Measurements from ENCODE around the gene OGFOD3. TPM values are rescaled to one million over a fixed set of nuclear protein-coding genes. Genes with fewer than 3 reads are reported as not detected.

Gene OGFOD3
- total and polyA plus RNA-seq, 2 experiments from 2014 or later, result 38.1 to 44.7 TPM

- Histone ChIP-seq H3K9me2 (ENCODE audit: insufficient read depth) (no peaks in the 10 kb centered on the region), H3K9me3 (ENCODE audit: low read depth) (no peaks in the 10 kb centered on the region), H3F3A (ENCODE audit: insufficient read depth) (no peaks in the 10 kb centered on the region), H3K27ac (no peak overlapping the region), H3K4me1 (ENCODE audit: insufficient read depth) (no peaks in the 10 kb centered on the region), H3K4me3 (no peak overlapping the region), H3K27me3 (replicated peaks; ENCODE audit: insufficient read depth) (no peaks in the 10 kb centered on the region; the same call in 1 of the 2 replicates), H3K9ac (no peak overlapping the region), H3K36me3 (ENCODE audit: low read depth) (no peaks in the 10 kb centered on the region), H3K79me2 (ENCODE audit: insufficient read depth) (no peaks in the 10 kb centered on the region), H4K20me1 (ENCODE audit: insufficient read depth) (no peaks in the 10 kb centered on the region), H3K4me2 (ENCODE audit: unreplicated experiment) (no peak overlapping the region), H2AFZ (no peak overlapping the region)
- DNase-seq, result no peak
- 64 to 65% methylated on average over 20 of the region's 20 CpGs for WGBS, 2 experiments (ENCODE audit: low coverage in 1 of 2, low lambda C conversion rate in 2 of 2, missing lambda C conversion rate in 2 of 2)
- in situ Hi-C loops (cut with MboI), result loop anchor here (10.0 kb wide), 1 partner anchor 58 kb away; the partner anchor contains the start of genes HEXD and OGFOD3
- TF ChIP-seq EZH2 (IDR thresholded peaks at IDR 0.05; ENCODE audit: insufficient read depth, poor library complexity, severe bottlenecking) (no peak), EZH2phosphoT487 (IDR thresholded peaks at IDR 0.05; ENCODE audit: insufficient read depth, low read depth) (no peak)
These were observed 61.5 kb downstream of the OGFOD3 start for GRCh38 chr17:82356845-82357355.

DNA sequence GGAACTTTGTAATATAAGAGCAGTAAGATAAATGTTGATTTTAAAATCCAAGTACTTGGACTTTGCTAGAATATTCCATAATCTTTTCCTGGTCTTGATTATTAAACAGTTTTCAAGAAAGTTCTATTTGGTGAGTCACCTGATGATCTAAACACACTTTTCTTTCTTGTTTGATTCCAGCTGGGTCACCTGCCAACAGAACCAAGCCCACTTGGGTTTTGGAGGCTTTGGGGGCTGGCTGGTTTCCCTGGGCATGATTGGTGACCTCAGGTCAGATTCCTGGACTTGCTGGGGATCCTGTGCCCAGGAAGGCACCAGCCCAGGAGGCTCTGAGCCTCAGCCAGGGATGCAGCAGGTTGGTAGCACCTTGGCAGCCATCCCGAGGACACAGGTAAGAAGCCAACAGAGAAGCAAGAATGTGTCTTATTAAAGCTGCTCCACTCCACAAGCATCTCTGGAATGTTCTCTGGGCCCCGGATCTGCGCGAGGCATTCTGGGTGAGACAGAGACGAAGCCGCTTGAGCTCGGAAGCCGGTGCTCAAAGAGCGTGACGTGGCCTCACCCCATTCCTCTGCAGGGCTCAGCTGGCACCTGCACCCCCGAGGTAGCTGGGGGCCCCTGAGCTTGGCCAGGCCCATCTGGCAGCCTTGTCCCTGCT, 62.5 kb downstream of the OGFOD3 start:
- Histone ChIP-seq H3K4me3 (no peak overlapping the region), H2AFZ (no peak overlapping the region), H3K9me3 (ENCODE audit: low read depth) (no peaks in the 10 kb centered on the region), H3K4me2 (ENCODE audit: unreplicated experiment) (no peak overlapping the region), H3K27ac (no peak overlapping the region), H4K20me1 (ENCODE audit: insufficient read depth) (no peaks in the 10 kb centered on the region), H3F3A (ENCODE audit: insufficient read depth) (no peaks in the 10 kb centered on the region), H3K9me2 (ENCODE audit: insufficient read depth) (no peaks in the 10 kb centered on the region), H3K4me1 (ENCODE audit: insufficient read depth) (no peaks in the 10 kb centered on the region), H3K36me3 (ENCODE audit: low read depth) (no peaks in the 10 kb centered on the region), H3K9ac (no peak overlapping the region), H3K79me2 (ENCODE audit: insufficient read depth) (no peaks in the 10 kb centered on the region), H3K27me3 (replicated peaks; ENCODE audit: insufficient read depth) (no peaks in the 10 kb centered on the region; the same call in 1 of the 2 replicates)
- WGBS, 2 experiments (ENCODE audit: low coverage in 1 of 2, low lambda C conversion rate in 2 of 2, missing lambda C conversion rate in 2 of 2), result 63 to 64% methylated on average over 11 of the region's 11 CpGs
- in situ Hi-C loops (cut with MboI), result loop anchor here (10.0 kb wide), 1 partner anchor 59 kb away; the partner anchor contains the start of genes HEXD and OGFOD3
- DNase-seq, result no peak
- TF ChIP-seq EZH2phosphoT487 (IDR thresholded peaks at IDR 0.05; ENCODE audit: insufficient read depth, low read depth) (no peak), EZH2 (IDR thresholded peaks at IDR 0.05; ENCODE audit: insufficient read depth, poor library complexity, severe bottlenecking) (no peak)

DNA sequence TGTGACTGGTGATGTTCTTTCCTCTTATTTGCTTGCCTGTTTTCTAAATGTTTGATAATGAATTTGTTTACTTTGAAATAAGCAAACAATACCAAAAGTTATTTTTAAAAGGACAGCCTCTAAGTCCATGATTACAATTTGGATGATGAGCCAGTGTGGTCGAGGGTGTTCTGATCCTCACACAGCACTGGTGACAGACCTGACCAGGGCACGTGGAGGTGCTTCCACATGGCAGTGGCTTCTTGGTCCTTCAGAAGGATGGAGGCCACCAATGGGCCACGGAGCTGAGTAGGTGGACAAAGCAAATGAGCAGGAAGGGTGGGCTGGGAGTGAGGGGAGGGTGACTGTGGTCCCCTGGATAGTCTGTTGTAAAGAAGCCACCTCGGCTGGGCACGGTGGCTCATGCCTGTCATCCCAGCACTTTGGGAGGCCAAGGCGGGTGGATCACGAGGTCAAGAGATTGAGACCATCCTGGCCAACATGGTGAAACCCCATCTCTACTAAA, 63.5 kb downstream of the OGFOD3 start:
- no peak overlapping the region for H3K27ac ChIP-seq
- no peak for DNase-seq
- TF ChIP-seq EZH2 (IDR thresholded peaks at IDR 0.05; ENCODE audit: insufficient read depth, poor library complexity, severe bottlenecking) (no peak), EZH2phosphoT487 (IDR thresholded peaks at IDR 0.05; ENCODE audit: insufficient read depth, low read depth) (no peak)
- H3K4me3 ChIP-seq, result no peak overlapping the region
- no peaks in the 10 kb centered on the region for H4K20me1 ChIP-seq (ENCODE audit: insufficient read depth)
- H3K27me3 ChIP-seq (replicated peaks; ENCODE audit: insufficient read depth), result no peaks in the 10 kb centered on the region; the same call in 1 of the 2 replicates
- no peak overlapping the region for H3K4me2 ChIP-seq (ENCODE audit: unreplicated experiment)
- no peaks in the 10 kb centered on the region for H3K36me3 ChIP-seq (ENCODE audit: low read depth)
- no peaks in the 10 kb centered on the region for H3K9me2 ChIP-seq (ENCODE audit: insufficient read depth)
- 77 to 84% methylated on average over 7 of the region's 7 CpGs for WGBS, 2 experiments (ENCODE audit: low coverage in 1 of 2, low lambda C conversion rate in 2 of 2, missing lambda C conversion rate in 2 of 2)
- peaks cover 3% of the 10 kb centered on the region for H3F3A ChIP-seq (ENCODE audit: insufficient read depth)
- no peak overlapping the region for H3K9ac ChIP-seq
- peaks cover under 1% of the 10 kb centered on the region; the same call in 1 of the 2 replicates for H3K4me1 ChIP-seq (ENCODE audit: insufficient read depth)
- in situ Hi-C loops (cut with MboI), result loop anchor here (10.0 kb wide), 1 partner anchor 60 kb away; the partner anchor contains the start of genes HEXD and OGFOD3
- no peaks in the 10 kb centered on the region for H3K9me3 ChIP-seq (ENCODE audit: low read depth)
- H2AFZ ChIP-seq, result no peak overlapping the region
- H3K79me2 ChIP-seq (ENCODE audit: insufficient read depth), result no peaks in the 10 kb centered on the region

DNA sequence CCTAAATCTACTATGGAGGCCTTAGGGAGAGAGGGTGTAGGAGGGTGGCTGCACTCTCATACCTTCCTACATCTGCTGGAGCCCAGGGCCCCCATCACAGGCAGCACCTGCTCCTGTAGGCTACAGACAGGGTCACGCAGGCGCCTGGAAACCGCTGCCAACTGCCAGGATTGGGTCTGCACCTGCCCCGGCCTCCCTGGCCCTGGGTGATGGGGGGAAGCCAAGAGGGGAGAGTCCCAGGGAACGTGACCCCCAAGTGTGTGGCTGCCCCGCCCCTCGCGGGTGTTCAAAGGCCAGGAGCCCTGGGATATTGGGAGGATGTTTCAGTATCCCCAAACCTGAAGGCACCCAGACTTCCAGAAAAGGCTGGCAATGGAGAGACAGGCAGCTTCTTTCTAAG, 64.9 kb downstream of the OGFOD3 start:
- no peaks in the 10 kb centered on the region for H3K79me2 ChIP-seq (ENCODE audit: insufficient read depth)
- no peak for TF ChIP-seq EZH2phosphoT487 (IDR thresholded peaks at IDR 0.05; ENCODE audit: insufficient read depth, low read depth)
- no peak for TF ChIP-seq EZH2 (IDR thresholded peaks at IDR 0.05; ENCODE audit: insufficient read depth, poor library complexity, severe bottlenecking)
- no peak for DNase-seq
- peaks cover 7% of the 10 kb centered on the region for H3F3A ChIP-seq (ENCODE audit: insufficient read depth)
- H3K9ac ChIP-seq, result no peak overlapping the region
- no peaks in the 10 kb centered on the region for H4K20me1 ChIP-seq (ENCODE audit: insufficient read depth)
- H3K9me2 ChIP-seq (ENCODE audit: insufficient read depth), result no peaks in the 10 kb centered on the region
- no peaks in the 10 kb centered on the region for H3K9me3 ChIP-seq (ENCODE audit: low read depth)
- no peaks in the 10 kb centered on the region for H3K36me3 ChIP-seq (ENCODE audit: low read depth)
- H3K4me1 ChIP-seq (ENCODE audit: insufficient read depth), result peaks cover 10% of the 10 kb centered on the region
- H3K27ac ChIP-seq, result no peak overlapping the region
- in situ Hi-C loops (cut with MboI), result loop anchor here (10.0 kb wide), 1 partner anchor 61 kb away; the partner anchor contains the start of genes HEXD and OGFOD3
- no peak overlapping the region for H3K4me3 ChIP-seq
- WGBS, 2 experiments (ENCODE audit: low coverage in 1 of 2, low lambda C conversion rate in 2 of 2, missing lambda C conversion rate in 2 of 2), result 76 to 83% methylated on average over 8 of the region's 8 CpGs
- H2AFZ ChIP-seq, result no peak overlapping the region
- H3K4me2 ChIP-seq (ENCODE audit: unreplicated experiment), result no peak overlapping the region
- H3K27me3 ChIP-seq (replicated peaks; ENCODE audit: insufficient read depth), result no peaks in the 10 kb centered on the region; the same call in 1 of the 2 replicates

Measured in GM23248 (cell line).